Measurements from ENCODE around the gene ABCB11. TPM values are rescaled to one million over a fixed set of nuclear protein-coding genes. Genes with fewer than 3 reads are reported as not detected.

ABCB11 gene
- total and polyA plus RNA-seq, 2 donors (not counting 3 experiments of a cell fraction or from before 2014, with no cell fraction given), result 0.22 to 0.44 TPM

DNA sequence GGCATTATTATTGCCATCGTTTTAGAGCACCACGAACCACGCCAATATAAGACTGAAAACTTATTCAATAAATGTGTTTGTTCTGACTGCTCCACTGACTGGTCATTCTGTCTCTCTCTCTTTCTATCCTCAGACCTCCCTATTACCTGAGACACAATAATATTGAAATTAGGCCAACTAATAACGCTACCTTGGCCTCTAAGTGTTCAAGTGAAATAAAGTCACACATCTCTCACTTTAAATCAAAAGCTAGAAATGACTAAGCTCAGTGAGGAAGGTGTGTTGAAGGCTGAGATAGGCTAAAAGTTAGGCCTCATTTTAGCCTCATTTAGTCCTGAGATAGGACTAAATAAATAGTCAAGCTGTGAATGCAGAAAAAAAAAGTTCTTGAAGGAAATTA is 91.2 kb downstream of the ABCB11 start:
- CTCF ChIA-PET, result interaction anchor here (1.4 to 1.5 kb wide), 2 partner anchors 192 to 282 kb away, joined by 4 to 6 read pairs; no protein-coding TSS in a partner anchor

More for the DNA sequence above, 91.2 kb downstream of the ABCB11 start:
- dilution Hi-C loops (cut with MboI; ENCODE audit: extremely low pct_ligation_motif_present, low sequenced_read_pairs), result no loop called here
- no peak for TF ChIP-seq MYC (IDR thresholded peaks at IDR 0.05; ENCODE audit: low read depth, low read length)
- no peak for TF ChIP-seq POLR2A (IDR thresholded peaks at IDR 0.05; ENCODE audit: low read depth, low read length)
- TF ChIP-seq, protein P1, sequence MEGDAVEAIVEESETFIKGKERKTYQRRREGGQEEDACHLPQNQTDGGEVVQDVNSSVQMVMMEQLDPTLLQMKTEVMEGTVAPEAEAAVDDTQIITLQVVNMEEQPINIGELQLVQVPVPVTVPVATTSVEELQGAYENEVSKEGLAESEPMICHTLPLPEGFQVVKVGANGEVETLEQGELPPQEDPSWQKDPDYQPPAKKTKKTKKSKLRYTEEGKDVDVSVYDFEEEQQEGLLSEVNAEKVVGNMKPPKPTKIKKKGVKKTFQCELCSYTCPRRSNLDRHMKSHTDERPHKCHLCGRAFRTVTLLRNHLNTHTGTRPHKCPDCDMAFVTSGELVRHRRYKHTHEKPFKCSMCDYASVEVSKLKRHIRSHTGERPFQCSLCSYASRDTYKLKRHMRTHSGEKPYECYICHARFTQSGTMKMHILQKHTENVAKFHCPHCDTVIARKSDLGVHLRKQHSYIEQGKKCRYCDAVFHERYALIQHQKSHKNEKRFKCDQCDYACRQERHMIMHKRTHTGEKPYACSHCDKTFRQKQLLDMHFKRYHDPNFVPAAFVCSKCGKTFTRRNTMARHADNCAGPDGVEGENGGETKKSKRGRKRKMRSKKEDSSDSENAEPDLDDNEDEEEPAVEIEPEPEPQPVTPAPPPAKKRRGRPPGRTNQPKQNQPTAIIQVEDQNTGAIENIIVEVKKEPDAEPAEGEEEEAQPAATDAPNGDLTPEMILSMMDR (IDR thresholded peaks at IDR 0.05; ENCODE audit: extremely low read depth in 1 of 2, insufficient read depth in 1 of 2, low read depth in 1 of 2, low read length in 2 of 2), result no peak
- TF ChIP-seq FOS (IDR thresholded peaks at IDR 0.05; ENCODE audit: borderline replicate concordance, insufficient read depth, low read length), result no peak
- TF ChIP-seq, protein P2, sequence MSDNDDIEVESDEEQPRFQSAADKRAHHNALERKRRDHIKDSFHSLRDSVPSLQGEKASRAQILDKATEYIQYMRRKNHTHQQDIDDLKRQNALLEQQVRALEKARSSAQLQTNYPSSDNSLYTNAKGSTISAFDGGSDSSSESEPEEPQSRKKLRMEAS (IDR thresholded peaks at IDR 0.05; ENCODE audit: insufficient read depth, insufficient read length), result no peak
- TF ChIP-seq GATA2 (IDR thresholded peaks at IDR 0.05; ENCODE audit: insufficient read depth, insufficient read length, low read depth, low read length), result no peak
- TF ChIP-seq EZH2 (IDR thresholded peaks at IDR 0.05; ENCODE audit: borderline replicate concordance, low read depth, low read length, severe bottlenecking), result no peak
- TF ChIP-seq JUN (IDR thresholded peaks at IDR 0.05; ENCODE audit: borderline replicate concordance, insufficient read depth, insufficient read length, low read depth), result no peak
- no peak for TF ChIP-seq POLR2AphosphoS5 (IDR thresholded peaks at IDR 0.05; ENCODE audit: insufficient read depth, low read depth, low read length)
- BruUV-seq (replicated peaks), result no TSS peak
- H3K9me1 ChIP-seq (replicated peaks; ENCODE audit: control insufficient read depth, extremely low read depth, insufficient read depth, low read length), result no peaks in the 10 kb centered on the region
- H3K9ac ChIP-seq (replicated peaks; ENCODE audit: extremely low read depth, insufficient read depth, low read length), result no peak overlapping the region
- no peak for FAIRE-seq
- no peaks in the 10 kb centered on the region for H3K36me3 ChIP-seq (ENCODE audit: control insufficient read depth in 2 of 2, extremely low read depth in 1 of 2, insufficient read depth in 2 of 2, low read length in 2 of 2)
- intact Hi-C loops (cut with micrococcal nuclease), result loop anchor here (10.0 kb wide), 2 partner anchors 335 to 455 kb away; no protein-coding TSS in a partner anchor
- no peaks in the 10 kb centered on the region for H3K79me2 ChIP-seq (ENCODE audit: control insufficient read depth, insufficient read depth, low read length)
- no peaks in the 10 kb centered on the region for H4K20me1 ChIP-seq (replicated peaks; ENCODE audit: control insufficient read depth, extremely low read depth, insufficient read depth, low read length)
- H3K4me3 ChIP-seq (replicated peaks in 1 of 3; ENCODE audit: insufficient read depth in 1 of 3, low read depth in 1 of 3, low read length in 3 of 3), result no peak overlapping the region
- H3K27me3 ChIP-seq (ENCODE audit: control insufficient read depth in 2 of 2, insufficient read depth in 2 of 2, low read length in 2 of 2), result no peaks in the 10 kb centered on the region
- POLR2A ChIA-PET, result no interaction called here
- no peak for DNase-seq (ENCODE audit: low read depth, low spot score)
- no peak overlapping the region for H3K27ac ChIP-seq (ENCODE audit: insufficient read depth, low read depth, low read length)
- H2AFZ ChIP-seq (ENCODE audit: low read depth, low read length), result no peak overlapping the region
- no peaks in the 10 kb centered on the region for H3K9me3 ChIP-seq (replicated peaks; ENCODE audit: control insufficient read depth, insufficient read depth, low read length)
- no peak overlapping the region for H3K4me2 ChIP-seq (ENCODE audit: insufficient read depth, low read length)
- H3K4me1 ChIP-seq (ENCODE audit: control insufficient read depth, extremely low read depth, insufficient read depth, low read length), result no peaks in the 10 kb centered on the region

Data from endothelial cell of umbilical vein (primary cell).